ENCODE data around the gene CYP27B1. TPM values are rescaled to one million over a fixed set of nuclear protein-coding genes. Genes with fewer than 3 reads are reported as not detected.

The CYP27B1 gene
- total and polyA plus RNA-seq, 9 of the 15 experiments (the other 6 are each of a cell fraction or from before 2014, with no cell fraction given), result 0.18 to 4.2 (median 1.8) TPM

GRCh38 chr12:57751788-57752667 lies 14.8 kb downstream of the CYP27B1 start, which contains the start of gene CDK4 (continued):
- TF ChIP-seq, protein P1, sequence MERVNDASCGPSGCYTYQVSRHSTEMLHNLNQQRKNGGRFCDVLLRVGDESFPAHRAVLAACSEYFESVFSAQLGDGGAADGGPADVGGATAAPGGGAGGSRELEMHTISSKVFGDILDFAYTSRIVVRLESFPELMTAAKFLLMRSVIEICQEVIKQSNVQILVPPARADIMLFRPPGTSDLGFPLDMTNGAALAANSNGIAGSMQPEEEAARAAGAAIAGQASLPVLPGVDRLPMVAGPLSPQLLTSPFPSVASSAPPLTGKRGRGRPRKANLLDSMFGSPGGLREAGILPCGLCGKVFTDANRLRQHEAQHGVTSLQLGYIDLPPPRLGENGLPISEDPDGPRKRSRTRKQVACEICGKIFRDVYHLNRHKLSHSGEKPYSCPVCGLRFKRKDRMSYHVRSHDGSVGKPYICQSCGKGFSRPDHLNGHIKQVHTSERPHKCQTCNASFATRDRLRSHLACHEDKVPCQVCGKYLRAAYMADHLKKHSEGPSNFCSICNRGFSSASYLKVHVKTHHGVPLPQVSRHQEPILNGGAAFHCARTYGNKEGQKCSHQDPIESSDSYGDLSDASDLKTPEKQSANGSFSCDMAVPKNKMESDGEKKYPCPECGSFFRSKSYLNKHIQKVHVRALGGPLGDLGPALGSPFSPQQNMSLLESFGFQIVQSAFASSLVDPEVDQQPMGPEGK (CRISPR knock-in tag; IDR thresholded peaks at IDR 0.05; ENCODE audit: borderline replicate concordance), result peak; percentile 67; the same call in 1 of the 2 replicates
- TF ChIP-seq STAG1 (CRISPR knock-in tag; IDR thresholded peaks at IDR 0.05; ENCODE audit: borderline replicate concordance), result no peak
- peak; percentile 68 for TF ChIP-seq SETDB1 (IDR thresholded peaks at IDR 0.05; ENCODE audit: low read length)
- 0 out of 2 replicates have a peak, but pooled peaks have one; percentile 32 for TF ChIP-seq TCF7 (IDR thresholded peaks at IDR 0.05; ENCODE audit: borderline replicate concordance)
- TF ChIP-seq NR2F6 (CRISPR knock-in tag; IDR thresholded peaks at IDR 0.05), result 0 out of 2 replicates have a peak, but pooled peaks have one; percentile 79
- TF ChIP-seq, protein P2, sequence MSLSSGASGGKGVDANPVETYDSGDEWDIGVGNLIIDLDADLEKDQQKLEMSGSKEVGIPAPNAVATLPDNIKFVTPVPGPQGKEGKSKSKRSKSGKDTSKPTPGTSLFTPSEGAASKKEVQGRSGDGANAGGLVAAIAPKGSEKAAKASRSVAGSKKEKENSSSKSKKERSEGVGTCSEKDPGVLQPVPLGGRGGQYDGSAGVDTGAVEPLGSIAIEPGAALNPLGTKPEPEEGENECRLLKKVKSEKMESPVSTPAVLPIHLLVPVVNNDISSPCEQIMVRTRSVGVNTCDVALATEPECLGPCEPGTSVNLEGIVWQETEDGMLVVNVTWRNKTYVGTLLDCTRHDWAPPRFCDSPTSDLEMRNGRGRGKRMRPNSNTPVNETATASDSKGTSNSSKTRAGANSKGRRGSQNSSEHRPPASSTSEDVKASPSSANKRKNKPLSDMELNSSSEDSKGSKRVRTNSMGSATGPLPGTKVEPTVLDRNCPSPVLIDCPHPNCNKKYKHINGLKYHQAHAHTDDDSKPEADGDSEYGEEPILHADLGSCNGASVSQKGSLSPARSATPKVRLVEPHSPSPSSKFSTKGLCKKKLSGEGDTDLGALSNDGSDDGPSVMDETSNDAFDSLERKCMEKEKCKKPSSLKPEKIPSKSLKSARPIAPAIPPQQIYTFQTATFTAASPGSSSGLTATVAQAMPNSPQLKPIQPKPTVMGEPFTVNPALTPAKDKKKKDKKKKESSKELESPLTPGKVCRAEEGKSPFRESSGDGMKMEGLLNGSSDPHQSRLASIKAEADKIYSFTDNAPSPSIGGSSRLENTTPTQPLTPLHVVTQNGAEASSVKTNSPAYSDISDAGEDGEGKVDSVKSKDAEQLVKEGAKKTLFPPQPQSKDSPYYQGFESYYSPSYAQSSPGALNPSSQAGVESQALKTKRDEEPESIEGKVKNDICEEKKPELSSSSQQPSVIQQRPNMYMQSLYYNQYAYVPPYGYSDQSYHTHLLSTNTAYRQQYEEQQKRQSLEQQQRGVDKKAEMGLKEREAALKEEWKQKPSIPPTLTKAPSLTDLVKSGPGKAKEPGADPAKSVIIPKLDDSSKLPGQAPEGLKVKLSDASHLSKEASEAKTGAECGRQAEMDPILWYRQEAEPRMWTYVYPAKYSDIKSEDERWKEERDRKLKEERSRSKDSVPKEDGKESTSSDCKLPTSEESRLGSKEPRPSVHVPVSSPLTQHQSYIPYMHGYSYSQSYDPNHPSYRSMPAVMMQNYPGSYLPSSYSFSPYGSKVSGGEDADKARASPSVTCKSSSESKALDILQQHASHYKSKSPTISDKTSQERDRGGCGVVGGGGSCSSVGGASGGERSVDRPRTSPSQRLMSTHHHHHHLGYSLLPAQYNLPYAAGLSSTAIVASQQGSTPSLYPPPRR (CRISPR knock-in tag; IDR thresholded peaks at IDR 0.05; ENCODE audit: borderline replicate concordance), result 0 out of 2 replicates have a peak, but pooled peaks have one; percentile 11
- peak; percentile 31 for TF ChIP-seq ARHGAP35 (IDR thresholded peaks at IDR 0.05; ENCODE audit: partially characterized antibody)
- TF ChIP-seq C11orf30 (IDR thresholded peaks at IDR 0.05; ENCODE audit: low read depth), result peak; percentile 51
- TF ChIP-seq ETS2 (tag; IDR thresholded peaks at IDR 0.05; ENCODE audit: borderline replicate concordance, poor library complexity, severe bottlenecking), result no peak
- TF ChIP-seq PHF20 (IDR thresholded peaks at IDR 0.05; ENCODE audit: partially characterized antibody), result peak; percentile 60
- TF ChIP-seq FOXM1 (IDR thresholded peaks at IDR 0.05; ENCODE audit: low read depth), result 0 out of 2 replicates have a peak, but pooled peaks have one; percentile 1
- TF ChIP-seq FOXM1 (CRISPR knock-in tag; IDR thresholded peaks at IDR 0.05; ENCODE audit: low read depth), result no peak
- TF ChIP-seq ZNF324 (CRISPR knock-in tag; IDR thresholded peaks at IDR 0.05), result no peak
- peak; percentile 92 for TF ChIP-seq ATF6 (CRISPR knock-in tag; IDR thresholded peaks at IDR 0.05)
- no peak for TF ChIP-seq PHB (CRISPR knock-in tag; IDR thresholded peaks at IDR 0.05)
- TF ChIP-seq PYGO2 (tag; IDR thresholded peaks at IDR 0.05), result 0 out of 2 replicates have a peak, but pooled peaks have one; percentile 56
- TF ChIP-seq MLX (CRISPR knock-in tag; conservative IDR thresholded peaks at IDR 0.05), result peak; percentile 79 to 95; a peak in 2 of 4 replicates
